H9 (cell line): ENCODE results near the gene SEMA5A. TPM values are rescaled to one million over a fixed set of nuclear protein-coding genes. Genes with fewer than 3 reads are reported as not detected.

Experiments used
- DNase-seq: peaks from one replicate; pipeline ENCODE4 v3.0.0-alpha.2; 2017
- H2AFZ ChIP-seq: one replicate; pipeline ENCODE4 v1.6.1; 2013; ENCODE audit warnings: mild to moderate bottlenecking, low read length, control low read depth, moderate library complexity
- H2AK5ac ChIP-seq: 2 replicates; pipeline ENCODE4 v1.6.1; 2013; ENCODE audit warnings: low read length, control low read depth, mixed read lengths; ENCODE audit not compliant: insufficient read length
- H2BK120ac ChIP-seq: one replicate; pipeline ENCODE4 v1.6.1; 2013; ENCODE audit warnings: low read depth, mild to moderate bottlenecking, low read length, control low read depth, inconsistent platforms; ENCODE audit not compliant: poor library complexity, severe bottlenecking
- H2BK12ac ChIP-seq: 2 replicates; pipeline ENCODE4 v1.6.1; 2013; ENCODE audit warnings: low read length, control low read depth, mixed read lengths, low read depth; ENCODE audit not compliant: insufficient read length
- H2BK15ac ChIP-seq: 2 replicates; pipeline ENCODE4 v1.6.1; 2013; ENCODE audit warnings: low read depth, low read length, control low read depth
- H2BK20ac ChIP-seq: one replicate; pipeline ENCODE4 v1.6.1; 2013; ENCODE audit warnings: low read depth, mild to moderate bottlenecking, low read length, control low read depth, inconsistent platforms; ENCODE audit not compliant: poor library complexity, severe bottlenecking
- H2BK5ac ChIP-seq: 2 replicates; pipeline ENCODE4 v1.6.1; 2013; ENCODE audit warnings: low read length, control low read depth, mixed read lengths; ENCODE audit not compliant: insufficient read length
- H3K14ac ChIP-seq: 2 replicates; pipeline ENCODE4 v1.6.1; 2013; ENCODE audit warnings: low read length, control low read depth; ENCODE audit not compliant: insufficient read depth
- H3K18ac ChIP-seq: 2 replicates; pipeline ENCODE4 v1.6.1; 2013; ENCODE audit warnings: low read depth, mild to moderate bottlenecking, mixed read lengths, low read length, control low read depth; ENCODE audit not compliant: insufficient read length
- H3K23ac ChIP-seq: 2 replicates; pipeline ENCODE4 v1.6.1; 2013; ENCODE audit warnings: low read length, control low read depth, mixed read lengths, low read depth; ENCODE audit not compliant: insufficient read length
- H3K23me2 ChIP-seq: 2 replicates; pipeline ENCODE4 v1.6.1; 2013; ENCODE audit warnings: low read depth, mild to moderate bottlenecking, mixed read lengths, low read length, control low read depth; ENCODE audit not compliant: insufficient read length, poor library complexity, severe bottlenecking
- H3K27ac ChIP-seq: 2 replicates; pipeline ENCODE4 v1.5.1; 2013; ENCODE audit warnings: low read length, control low read depth, mixed read lengths, low read depth; ENCODE audit not compliant: insufficient read length
- H3K27me3 ChIP-seq: 2 replicates; pipeline ENCODE4 v1.6.1; 2013; ENCODE audit warnings: low read length, control low read depth, inconsistent platforms; ENCODE audit not compliant: insufficient read depth
- H3K4ac ChIP-seq: 2 replicates; pipeline ENCODE4 v1.6.1; 2013; ENCODE audit warnings: low read depth, mild to moderate bottlenecking, control low read depth, inconsistent platforms, low read length, moderate library complexity
- H3K4me1 ChIP-seq: 2 replicates; pipeline ENCODE4 v1.6.1; 2013; ENCODE audit warnings: low read length, control low read depth, inconsistent platforms; ENCODE audit not compliant: insufficient read depth
- H3K4me2 ChIP-seq: 2 replicates; pipeline ENCODE4 v1.6.1; 2013; ENCODE audit warnings: low read length, control low read depth, mixed read lengths; ENCODE audit not compliant: insufficient read length, insufficient read depth
- H3K56ac ChIP-seq: 2 replicates; pipeline ENCODE4 v1.6.1; 2013; ENCODE audit warnings: low read depth, mild to moderate bottlenecking, mixed read lengths, low read length, control low read depth; ENCODE audit not compliant: insufficient read length
- H3K79me1 ChIP-seq: 2 replicates; pipeline ENCODE4 v1.6.1; 2013; ENCODE audit warnings: low read depth, mild to moderate bottlenecking, moderate library complexity, low read length, control low read depth, inconsistent platforms; ENCODE audit not compliant: insufficient read depth, poor library complexity, severe bottlenecking
- H3K79me2 ChIP-seq: 2 replicates; pipeline ENCODE4 v1.6.1; 2013; ENCODE audit warnings: low read length, control low read depth, inconsistent platforms; ENCODE audit not compliant: insufficient read depth
- H3K9ac ChIP-seq: 2 replicates; pipeline ENCODE4 v1.6.1; 2013; ENCODE audit warnings: low read length, control low read depth, mixed read lengths; ENCODE audit not compliant: insufficient read length; ENCODE audit errors: extremely low read depth
- H3K9me3 ChIP-seq: one replicate; pipeline ENCODE4 v1.6.1; 2013; ENCODE audit warnings: low read depth, low read length, inconsistent platforms; ENCODE audit not compliant: control insufficient read depth
- H3T11ph ChIP-seq: one replicate; pipeline ENCODE4 v1.6.1; 2013; ENCODE audit warnings: mild to moderate bottlenecking, low read length, control low read depth, inconsistent platforms
- H4K20me1 ChIP-seq: one replicate; pipeline ENCODE4 v1.6.1; 2013; ENCODE audit not compliant: control insufficient read depth, insufficient read length, insufficient read depth
- H4K5ac ChIP-seq: 2 replicates; pipeline ENCODE4 v1.6.1; 2013; ENCODE audit warnings: low read depth, mild to moderate bottlenecking, mixed read lengths, low read length, control low read depth; ENCODE audit not compliant: insufficient read length
- H4K8ac ChIP-seq: replicated peaks from 2 replicates; pipeline ENCODE4 v1.6.1; 2013; ENCODE audit warnings: low read length, control low read depth, mixed read lengths, low read depth; ENCODE audit not compliant: insufficient read length
- H4K91ac ChIP-seq: 2 replicates; pipeline ENCODE4 v1.6.1; 2013; ENCODE audit warnings: low read depth, mild to moderate bottlenecking, moderate library complexity, mixed read lengths, low read length, control low read depth; ENCODE audit not compliant: insufficient read length
- H3K27ac Mint-ChIP-seq, 3 experiments: 2 replicates in 2 of 3; 3 replicates in 1 of 3; pipeline ENCODE4 v1.8.0; 2020 to 2021; ENCODE audit warnings: mixed read lengths in 3 of 3, mild to moderate bottlenecking in 1 of 3, moderate library complexity in 1 of 3
- H3K27me3 Mint-ChIP-seq: 2 replicates; pipeline ENCODE4 v1.8.0; 2021; ENCODE audit warnings: low read depth, mild to moderate bottlenecking, moderate library complexity, mixed read lengths
- H3K36me3 Mint-ChIP-seq, 3 experiments: 2 replicates in 2 of 3; 3 replicates in 1 of 3; pipeline ENCODE4 v1.8.0; 2020 to 2021; ENCODE audit warnings: low read depth in 3 of 3, mixed read lengths in 3 of 3; ENCODE audit not compliant: insufficient read depth in 1 of 3
- H3K4me1 Mint-ChIP-seq, 2 experiments: 2 replicates each; pipeline ENCODE4 v1.8.0; 2020; ENCODE audit warnings: mixed read lengths in 2 of 2
- H3K4me3 Mint-ChIP-seq, 2 experiments: 2 replicates in 1 of 2; 3 replicates in 1 of 2; pipeline ENCODE4 v1.8.0; 2020 to 2021; ENCODE audit warnings: mild to moderate bottlenecking in 2 of 2, mixed read lengths in 2 of 2, moderate library complexity in 1 of 2
- H3K9me3 Mint-ChIP-seq, 2 experiments: 2 replicates in 1 of 2; 3 replicates in 1 of 2; pipeline ENCODE4 v1.8.0; 2020; ENCODE audit warnings: mild to moderate bottlenecking in 2 of 2, mixed read lengths in 2 of 2, moderate library complexity in 1 of 2
- WGBS: extraction: QIAGEN DNeasy Blood & Tissue Kit; methylation state at CpG from one replicate; pipeline ENCODE4 v1.1.7; 2013; ENCODE audit warnings: missing lambda C conversion rate, low lambda C conversion rate, mixed read lengths; ENCODE audit not compliant: insufficient read length; ENCODE audit errors: extremely low coverage; 5-methylcytosine and 5-hydroxymethylcytosine counted together
- total RNA-seq: library from RNA; stranded (reverse); gene quantifications from 2 replicates; pipeline ENCODE4 v1.2.1, GENCODE V29; 2021
- TF ChIP-seq, protein P1 (sequence below): fragments of 200-600 bp; sonication (generic); conservative IDR thresholded peaks from 3 replicates; pipeline ENCODE4 v1.8.0; 2021; ENCODE audit warnings: antibody characterized with exemption, mild to moderate bottlenecking

The SEMA5A gene
- total RNA-seq, 1 experiment from 2014 or later = 4.3 TPM

DNA sequence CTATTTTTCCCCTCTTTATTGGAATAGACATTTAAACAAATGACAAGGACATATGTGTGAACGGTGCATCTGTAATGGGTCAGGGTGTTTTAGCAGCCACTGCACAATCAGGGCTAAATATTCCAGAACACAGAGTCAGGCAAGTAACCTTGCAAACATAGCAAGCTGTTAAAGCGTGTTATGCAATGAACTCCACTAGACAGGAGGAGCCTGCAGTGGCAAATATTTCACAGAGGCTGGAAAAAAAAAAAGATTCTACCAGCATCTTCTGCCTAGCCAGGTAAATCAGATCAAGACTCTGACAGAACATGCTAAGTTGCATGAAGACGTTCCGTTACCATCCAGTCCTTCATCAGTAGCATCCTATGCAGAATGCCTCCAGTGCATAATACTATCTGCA, 171.8 kb downstream of the SEMA5A start:
- Histone ChIP-seq H3K27me3 (no peaks in the 10 kb centered on the region), H3K14ac (no peak overlapping the region), H2BK20ac (no peak overlapping the region), H4K8ac (no peak overlapping the region), H3K9ac (no peak overlapping the region), H3K79me2 (no peaks in the 10 kb centered on the region), H3K18ac (no peak overlapping the region), H3K4me1 (no peaks in the 10 kb centered on the region; the same call in 1 of the 2 replicates), H3K27ac (no peak overlapping the region), H2BK15ac (no peak overlapping the region), H2AFZ (no peak overlapping the region), H3K9me3 (no peaks in the 10 kb centered on the region), H3K56ac (no peak overlapping the region), H4K20me1 (no peaks in the 10 kb centered on the region), H3K23me2 (no peaks in the 10 kb centered on the region), H2BK12ac (no peak overlapping the region), H3K4me2 (no peak overlapping the region), H3K23ac (no peak overlapping the region), H4K5ac (no peak overlapping the region), H2BK5ac (no peak overlapping the region), H3K79me1 (no peaks in the 10 kb centered on the region), H2BK120ac (no peak overlapping the region), H4K91ac (no peak overlapping the region), H2AK5ac (no peak overlapping the region), H3T11ph (no peak overlapping the region), H3K4ac (no peak overlapping the region)
- Mint-ChIP-seq H3K27me3 (no peaks in the 10 kb centered on the region), H3K9me3 (no peaks in the 10 kb centered on the region; a peak in 1 of 5 replicates), H3K27ac (no peak overlapping the region), H3K4me1 (no peaks in the 10 kb centered on the region), H3K4me3 (no peak overlapping the region), H3K36me3 (peaks cover 0 to 3% (median 3%) of the 10 kb centered on the region in 3 experiments; a peak in 2 of 7 replicates)
- no CpG with 5 or more reads among the region's 4 CpGs for WGBS
- no peak for DNase-seq
- TF ChIP-seq, protein P1, sequence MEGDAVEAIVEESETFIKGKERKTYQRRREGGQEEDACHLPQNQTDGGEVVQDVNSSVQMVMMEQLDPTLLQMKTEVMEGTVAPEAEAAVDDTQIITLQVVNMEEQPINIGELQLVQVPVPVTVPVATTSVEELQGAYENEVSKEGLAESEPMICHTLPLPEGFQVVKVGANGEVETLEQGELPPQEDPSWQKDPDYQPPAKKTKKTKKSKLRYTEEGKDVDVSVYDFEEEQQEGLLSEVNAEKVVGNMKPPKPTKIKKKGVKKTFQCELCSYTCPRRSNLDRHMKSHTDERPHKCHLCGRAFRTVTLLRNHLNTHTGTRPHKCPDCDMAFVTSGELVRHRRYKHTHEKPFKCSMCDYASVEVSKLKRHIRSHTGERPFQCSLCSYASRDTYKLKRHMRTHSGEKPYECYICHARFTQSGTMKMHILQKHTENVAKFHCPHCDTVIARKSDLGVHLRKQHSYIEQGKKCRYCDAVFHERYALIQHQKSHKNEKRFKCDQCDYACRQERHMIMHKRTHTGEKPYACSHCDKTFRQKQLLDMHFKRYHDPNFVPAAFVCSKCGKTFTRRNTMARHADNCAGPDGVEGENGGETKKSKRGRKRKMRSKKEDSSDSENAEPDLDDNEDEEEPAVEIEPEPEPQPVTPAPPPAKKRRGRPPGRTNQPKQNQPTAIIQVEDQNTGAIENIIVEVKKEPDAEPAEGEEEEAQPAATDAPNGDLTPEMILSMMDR = no peak
